Endothelial cell of umbilical vein (primary cell): ENCODE data around the gene GLRX. TPM values are rescaled to one million over a fixed set of nuclear protein-coding genes. Genes with fewer than 3 reads are reported as not detected.

Experiments
- BruUV-seq: library from RNA; stranded (reverse); fragments of 400-500 nt; replicated peaks from 2 replicates; lab custom pipeline; 2021; lab: Mats Ljungman, UMichigan
- CTCF ChIA-PET: fragments of 300-600, 350-600 bp; sonication (Branson Sonifier 250); formaldehyde crosslinking; loops from one replicate; lab custom pipeline; 2021; ENCODE audit warnings: antibody characterized with exemption, inconsistent platforms; lab: Charles Lee
- POLR2A ChIA-PET: fragments of 300-600, 350-600 bp; sonication (Branson Sonifier 250); formaldehyde crosslinking; loops from one replicate; lab custom pipeline; 2021; ENCODE audit warnings: antibody characterized with exemption, inconsistent platforms; lab: Charles Lee
- DNase-seq: peaks from one replicate; pipeline ENCODE4 v3.0.0-alpha.2; 2011; ENCODE audit warnings: low read depth, low spot score
- FAIRE-seq: peaks from 2 replicates; lab custom pipeline; 2011; peaks lifted over from hg19 to GRCh38; lab: Jason Lieb, UNC
- H2AFZ ChIP-seq: 2 replicates; pipeline ENCODE4 v1.6.0; 2012; ENCODE audit warnings: low read depth, low read length, control low read depth, inconsistent platforms
- H3K27ac ChIP-seq: 2 replicates; pipeline ENCODE4 v1.5.1; 2011; ENCODE audit warnings: low read depth, mild to moderate bottlenecking, control low read depth, low read length, moderate library complexity; ENCODE audit not compliant: insufficient read depth
- H3K27me3 ChIP-seq, 2 experiments: 2 replicates each; pipeline versions ENCODE4 v1.6.0 to v1.6.1; 2011; ENCODE audit warnings: low read length in 2 of 2, mixed read lengths in 1 of 2; ENCODE audit not compliant: control insufficient read depth in 2 of 2, insufficient read depth in 2 of 2
- H3K36me3 ChIP-seq, 2 experiments: 2 replicates in 1 of 2; 3 replicates in 1 of 2; pipeline ENCODE4 v1.5.1; 2011; ENCODE audit warnings: low read length in 2 of 2, mild to moderate bottlenecking in 1 of 2, moderate library complexity in 1 of 2; ENCODE audit not compliant: control insufficient read depth in 2 of 2, insufficient read depth in 2 of 2; ENCODE audit errors: extremely low read depth in 1 of 2
- H3K4me1 ChIP-seq: 3 replicates; pipeline ENCODE4 v1.5.1; 2011; ENCODE audit warnings: mild to moderate bottlenecking, low read length; ENCODE audit not compliant: control insufficient read depth, insufficient read depth; ENCODE audit errors: extremely low read depth
- H3K4me2 ChIP-seq: 2 replicates; pipeline ENCODE4 v1.6.1; 2011; ENCODE audit warnings: low read length, control low read depth, mixed read lengths; ENCODE audit not compliant: insufficient read depth
- H3K4me3 ChIP-seq, 3 experiments: fragments of 200-600 bp in 1 of 3; sonication (generic), shearing (Covaris generic) in 1 of 3; replicated peaks in 1 of 3; 2 replicates each; pipeline ENCODE4 v1.5.1; 2011 to 2016; ENCODE audit warnings: control low read depth in 3 of 3, low read length in 3 of 3, mild to moderate bottlenecking in 2 of 3, inconsistent platforms in 1 of 3, low read depth in 1 of 3, moderate library complexity in 1 of 3; ENCODE audit not compliant: insufficient read depth in 1 of 3
- H3K79me2 ChIP-seq: 2 replicates; pipeline ENCODE4 v1.6.0; 2012; ENCODE audit warnings: low read length, inconsistent platforms; ENCODE audit not compliant: control insufficient read depth, insufficient read depth
- H3K9ac ChIP-seq: replicated peaks from 2 replicates; pipeline ENCODE3; 2011; ENCODE audit warnings: low read length, control low read depth; ENCODE audit not compliant: insufficient read depth; ENCODE audit errors: extremely low read depth
- H3K9me1 ChIP-seq: replicated peaks from 3 replicates; pipeline ENCODE4 v1.6.0; 2011; ENCODE audit warnings: mild to moderate bottlenecking, low read length; ENCODE audit not compliant: control insufficient read depth, insufficient read depth; ENCODE audit errors: extremely low read depth
- H3K9me3 ChIP-seq: replicated peaks from 2 replicates; pipeline ENCODE4 v1.5.1; 2012; ENCODE audit warnings: low read length, inconsistent platforms; ENCODE audit not compliant: control insufficient read depth, insufficient read depth
- H4K20me1 ChIP-seq: replicated peaks from 2 replicates; pipeline ENCODE3; 2011; ENCODE audit warnings: mild to moderate bottlenecking, low read length; ENCODE audit not compliant: control insufficient read depth, insufficient read depth; ENCODE audit errors: extremely low read depth
- CTCF ChIP-seq, 2 donors: IDR thresholded peaks; 1 replicate in 1 of 2; 2 replicates in 1 of 2; pipeline ENCODE4 v1.5.1; 2011; ENCODE audit warnings: low read length in 2 of 2, mild to moderate bottlenecking in 2 of 2, moderate library complexity in 2 of 2, control low read depth in 1 of 2, inconsistent platforms in 1 of 2, low read depth in 1 of 2; ENCODE audit not compliant: insufficient read depth in 1 of 2; ENCODE audit errors: extremely low read depth in 1 of 2
- EZH2 ChIP-seq: IDR thresholded peaks from 2 replicates; pipeline ENCODE4 v1.6.1; 2012; ENCODE audit warnings: borderline replicate concordance, low read depth, mild to moderate bottlenecking, moderate library complexity, low read length, inconsistent platforms; ENCODE audit not compliant: severe bottlenecking
- FOS ChIP-seq: IDR thresholded peaks from 2 replicates; pipeline ENCODE4 v1.6.1; 2011; ENCODE audit warnings: mild to moderate bottlenecking, low read length, moderate library complexity, borderline replicate concordance; ENCODE audit not compliant: insufficient read depth
- GATA2 ChIP-seq: IDR thresholded peaks from 2 replicates; pipeline ENCODE4 v1.7.0; 2011; ENCODE audit warnings: low read depth, mild to moderate bottlenecking, moderate library complexity, mixed read lengths, low read length; ENCODE audit not compliant: insufficient read length, insufficient read depth
- JUN ChIP-seq: IDR thresholded peaks from 2 replicates; pipeline ENCODE4 v1.6.1; 2011; ENCODE audit warnings: borderline replicate concordance, low read depth; ENCODE audit not compliant: insufficient read length, insufficient read depth
- MAX ChIP-seq: IDR thresholded peaks from 2 replicates; pipeline ENCODE4 v1.6.1; 2011; ENCODE audit not compliant: insufficient read depth, insufficient read length
- MYC ChIP-seq: IDR thresholded peaks from one replicate; pipeline ENCODE4 v1.6.1; 2011; ENCODE audit warnings: mild to moderate bottlenecking, low read depth, low read length
- POLR2A ChIP-seq: IDR thresholded peaks from 2 replicates; pipeline ENCODE4 v1.6.1; 2012; ENCODE audit warnings: low read depth, mild to moderate bottlenecking, control low read depth, low read length
- POLR2AphosphoS5 ChIP-seq: IDR thresholded peaks from 2 replicates; pipeline ENCODE4 v1.6.1; 2012; ENCODE audit warnings: low read depth, mild to moderate bottlenecking, control low read depth, low read length, moderate library complexity; ENCODE audit not compliant: insufficient read depth
- dilution Hi-C: fragments of 300-500 bp; cut with MboI; formaldehyde crosslinking; loops from one replicate; pipeline ENCODE4 v1.15.0; 2019; ENCODE audit warnings: low sequenced_read_pairs; ENCODE audit not compliant: extremely low pct_ligation_motif_present
- intact Hi-C: fragments of 100-400 bp; cut with micrococcal nuclease; formaldehyde crosslinking; loops from one replicate; pipeline ENCODE4 v1.10.0; 2022
- polyA plus RNA-seq, 4 experiments: library from polyadenylated mRNA; depleted of rRNA in 3 of 4; stranded (reverse) in 3 of 4; unstranded in 1 of 4; fragments of >200 nt; gene quantifications; 2 replicates each; pipeline versions ENCODE4 v1.2.1 to v1.2.3, GENCODE V29; 2011 to 2012; ENCODE audit warnings: missing spikeins in 1 of 4
- total RNA-seq: library from RNA; stranded (reverse); gene quantifications from 2 replicates; pipeline ENCODE4 v1.2.3, GENCODE V29; 2021

GLRX gene
- total and polyA plus RNA-seq, 2 donors (not counting 3 experiments of a cell fraction or from before 2014, with no cell fraction given): 14.2 to 40.3 TPM

- ChIA-PET POLR2A (no interaction called here), CTCF (interaction anchor here (1.9 to 4.3 kb wide), 2 partner anchors 15 to 57 kb away, joined by 4 to 25 read pairs; no protein-coding TSS in a partner anchor)
- no peak for FAIRE-seq
- Histone ChIP-seq H3K27ac (no peak overlapping the region), H3K9ac (no peak overlapping the region), H3K4me2 (no peak overlapping the region), H2AFZ (no peak overlapping the region), H3K27me3 (no peaks in the 10 kb centered on the region), H4K20me1 (no peaks in the 10 kb centered on the region), H3K4me3 (no peak overlapping the region), H3K79me2 (no peaks in the 10 kb centered on the region), H3K36me3 (no peaks in the 10 kb centered on the region), H3K9me1 (no peaks in the 10 kb centered on the region), H3K9me3 (no peaks in the 10 kb centered on the region), H3K4me1 (peaks cover 21% of the 10 kb centered on the region)
- intact Hi-C loops: loop anchor here (5.0 kb wide), 1 partner anchor 106 kb away; the partner anchor contains the start of gene RHOBTB3
- TF ChIP-seq GATA2 (no peak), CTCF (IDR thresholded peaks at IDR 0.05; ENCODE audit: extremely low read depth in 1 of 2, insufficient read depth in 1 of 2, low read depth in 1 of 2, low read length in 2 of 2) (no peak), EZH2 (no peak), MYC (no peak), FOS (no peak), POLR2A (no peak), MAX (no peak), POLR2AphosphoS5 (no peak), JUN (no peak)
- no peak for DNase-seq
- dilution Hi-C loops: loop anchor here (25.0 kb wide), 1 partner anchor 201 kb away; the partner anchor contains the start of gene RFESD
- no TSS peak for BruUV-seq
Observed at GRCh38 chr5:95838556-95838955, 16.0 kb upstream of the GLRX start.
